ENCODE data around the gene GMEB1.

The GMEB1 gene

GRCh38 chr1:28668191-28668955 lies at the start of gene GMEB1:
TSS of gene GMEB1 (plus strand) at chr1:28668784. CDS start at chr1:28683613, 14,829 bp downstream.
- H3K4me3 ChIP-seq (ENCODE audit: low read depth, low read length): peak within 1 kb of the TSS; percentile 89
- no peak for TF ChIP-seq CTCF (IDR thresholded peaks at IDR 0.05; ENCODE audit: low read depth, low read length)

DNA sequence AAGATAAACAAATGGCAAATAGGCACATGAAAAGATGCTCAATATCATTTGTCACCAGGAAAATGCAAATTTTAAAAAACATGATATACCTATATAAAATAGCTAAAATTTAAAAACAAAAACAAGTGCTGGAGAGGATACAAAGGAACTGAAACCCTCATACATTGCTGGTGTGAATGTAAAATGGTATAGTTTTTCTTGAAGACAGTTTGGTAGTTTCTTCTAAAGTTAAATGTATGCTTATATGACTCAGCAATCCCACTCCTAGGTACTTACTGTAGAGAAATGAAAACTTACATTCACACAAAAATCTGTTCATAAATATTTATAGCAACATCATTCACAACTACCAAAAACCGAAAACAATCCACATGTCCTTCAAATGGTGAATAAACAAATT lies 36.9 kb upstream of the GMEB1 start:
- H3K4me3 ChIP-seq (ENCODE audit: low read depth, low read length): no peak overlapping the region
- TF ChIP-seq CTCF (IDR thresholded peaks at IDR 0.05; ENCODE audit: low read depth, low read length): no peak

DNA sequence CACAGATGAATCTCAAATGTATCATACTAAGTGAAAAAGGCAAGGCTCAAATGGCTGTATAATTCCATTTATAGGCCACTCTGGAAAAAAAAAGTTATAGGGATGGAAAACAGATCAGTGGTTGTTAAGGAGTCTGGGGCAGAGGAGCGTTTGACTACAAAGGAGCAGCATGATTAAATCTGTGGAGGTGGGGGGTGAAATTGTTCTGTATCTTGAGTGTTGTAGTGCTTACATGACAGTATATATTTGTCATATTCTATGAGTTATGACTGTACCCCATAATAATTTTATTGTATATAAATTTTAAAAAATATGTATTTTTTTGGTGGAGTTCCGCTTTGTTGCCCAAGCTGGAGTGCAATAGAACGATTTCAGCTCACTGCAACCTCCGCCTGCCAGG lies 36.0 kb upstream of the GMEB1 start:
- no peak for TF ChIP-seq CTCF (IDR thresholded peaks at IDR 0.05; ENCODE audit: low read depth, low read length)
- H3K4me3 ChIP-seq (ENCODE audit: low read depth, low read length): no peak overlapping the region

DNA sequence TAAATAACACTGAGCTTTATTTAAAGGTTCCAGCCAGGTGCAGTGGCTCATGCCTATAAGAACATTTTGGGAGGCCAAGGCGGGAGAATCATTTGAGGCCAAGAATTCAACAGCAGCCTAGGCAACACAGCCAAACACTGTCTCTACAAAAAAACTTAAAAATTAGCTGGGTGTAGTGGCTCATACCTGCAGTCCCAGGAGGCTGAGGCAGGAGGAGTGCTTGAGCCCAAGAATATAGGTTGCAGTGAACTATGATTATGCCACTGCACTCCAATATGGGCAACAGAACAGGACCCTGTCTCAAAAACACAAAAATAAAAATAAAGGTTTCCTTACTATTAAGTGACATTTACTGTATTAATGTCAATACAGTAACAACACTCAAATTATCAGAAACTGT lies 27.8 kb upstream of the GMEB1 start:
- no peak overlapping the region for H3K4me3 ChIP-seq (ENCODE audit: low read depth, low read length)
- TF ChIP-seq CTCF (IDR thresholded peaks at IDR 0.05; ENCODE audit: low read depth, low read length): 0 out of 2 replicates have a peak, but pooled peaks have one; percentile 15

DNA sequence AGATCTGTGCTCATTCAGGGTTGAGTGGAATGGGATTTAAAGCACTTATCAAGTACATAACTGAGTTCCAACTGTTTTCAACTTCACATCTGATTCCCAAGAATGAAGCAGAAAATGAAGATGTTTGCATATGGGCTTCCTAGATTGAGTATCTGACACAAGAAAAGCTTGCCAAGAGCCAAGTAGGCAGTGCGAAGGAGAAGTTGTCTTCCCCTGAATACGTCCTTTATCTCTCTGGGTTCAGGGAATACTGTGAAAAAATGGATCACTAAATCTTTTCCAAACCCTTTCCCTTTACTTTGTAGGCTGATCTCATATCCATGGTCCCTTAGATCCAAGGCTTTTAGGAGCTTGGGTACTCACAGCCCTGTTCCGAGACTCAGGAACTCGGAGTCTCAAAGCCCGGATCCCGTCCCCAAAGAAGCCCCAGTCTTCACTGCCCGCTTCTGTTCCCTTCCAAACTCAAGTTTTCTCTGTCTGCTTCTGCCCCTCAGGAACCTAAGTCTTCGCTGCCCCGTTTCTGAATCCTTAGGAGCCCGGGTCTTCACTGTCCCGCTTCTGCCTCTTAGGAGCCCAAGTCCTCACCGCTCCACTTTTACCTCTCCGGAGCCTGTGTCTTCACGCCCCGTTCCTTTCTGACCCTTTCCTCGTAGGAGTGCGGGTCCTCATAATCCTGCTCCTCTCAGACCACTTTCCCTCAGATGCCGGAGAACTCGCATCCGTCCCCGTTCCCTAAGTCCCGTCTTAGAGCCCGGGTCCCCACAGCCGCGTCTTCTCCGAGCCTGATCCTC lies 26.3 kb upstream of the GMEB1 start:
- peak overlapping the region; percentile 85 for H3K4me3 ChIP-seq (ENCODE audit: low read depth, low read length)
- no peak for TF ChIP-seq CTCF (IDR thresholded peaks at IDR 0.05; ENCODE audit: low read depth, low read length)

GRCh38 chr1:28642847-28643635 lies 25.5 kb upstream of the GMEB1 start, which contains the start of gene TAF12:
TSS of gene TAF12 (minus strand) at chr1:28643067. CDS start at chr1:28622081, 20,986 bp downstream.
- peak within 1 kb of the TSS; percentile 85 for H3K4me3 ChIP-seq (ENCODE audit: low read depth, low read length)
- TF ChIP-seq CTCF (IDR thresholded peaks at IDR 0.05; ENCODE audit: low read depth, low read length): no peak
